Loucy (cell line): ENCODE data around the gene CCDC127.

Source experiments
- H2AFZ ChIP-seq: fragments of 200-600 bp; sonication (generic); 2 replicates; pipeline ENCODE4 v1.6.0; 2016; ENCODE audit warnings: antibody characterized with exemption, mild to moderate bottlenecking, low read length, moderate library complexity
- H3F3A ChIP-seq: fragments of 200-600 bp; 2 replicates; pipeline ENCODE4 v1.6.0; 2016; ENCODE audit warnings: antibody characterized with exemption, low read depth, mild to moderate bottlenecking
- H3K27me3 ChIP-seq: fragments of 200-600 bp; sonication (generic); 2 replicates; pipeline ENCODE4 v1.6.1; 2014; ENCODE audit warnings: low read length, mild to moderate bottlenecking; ENCODE audit not compliant: insufficient read depth, poor library complexity, severe bottlenecking
- H3K36me3 ChIP-seq: fragments of 200-600 bp; sonication (generic); 2 replicates; pipeline ENCODE4 v1.6.1; 2016; ENCODE audit warnings: low read length; ENCODE audit not compliant: insufficient read depth
- H3K4me1 ChIP-seq: fragments of 200-600 bp; sonication (generic); 2 replicates; pipeline ENCODE4 v1.5.1; 2014; ENCODE audit warnings: low read length, mild to moderate bottlenecking; ENCODE audit not compliant: insufficient read depth, poor library complexity, severe bottlenecking
- H3K4me2 ChIP-seq: fragments of 200-600 bp; sonication (generic); 2 replicates; pipeline ENCODE4 v1.6.0; 2014; ENCODE audit warnings: antibody characterized with exemption, low read length, low read depth, mild to moderate bottlenecking; ENCODE audit not compliant: poor library complexity, severe bottlenecking
- H3K4me3 ChIP-seq: fragments of 200-600 bp; sonication (generic); 2 replicates; pipeline ENCODE4 v1.5.1; 2014; ENCODE audit warnings: low read length, mild to moderate bottlenecking, mixed read lengths; ENCODE audit not compliant: poor library complexity, severe bottlenecking
- H3K79me2 ChIP-seq: fragments of 200-600 bp; sonication (generic); 2 replicates; pipeline ENCODE4 v1.6.1; 2014; ENCODE audit warnings: low read length; ENCODE audit not compliant: insufficient read depth
- H3K9ac ChIP-seq: fragments of 200-600 bp; sonication (generic); 2 replicates; pipeline ENCODE4 v1.6.0; 2014; ENCODE audit warnings: mild to moderate bottlenecking, low read depth, low read length, moderate library complexity; ENCODE audit not compliant: poor library complexity, severe bottlenecking
- H3K9me2 ChIP-seq: fragments of 200-600 bp; sonication (generic); replicated peaks from 2 replicates; pipeline ENCODE4 v1.6.1; 2016; ENCODE audit warnings: low read depth, low read length, mixed read lengths
- H3K9me3 ChIP-seq: fragments of 200-600 bp; sonication (generic); 2 replicates; pipeline ENCODE4 v1.6.1; 2014; ENCODE audit warnings: mild to moderate bottlenecking, antibody characterized with exemption, low read length, low read depth; ENCODE audit not compliant: insufficient read depth
- H4K20me1 ChIP-seq: fragments of 200-600 bp; sonication (generic); 2 replicates; pipeline ENCODE4 v1.6.0; 2014; ENCODE audit warnings: antibody characterized with exemption, low read length, mild to moderate bottlenecking; ENCODE audit not compliant: insufficient read depth, poor library complexity, severe bottlenecking
- EZH2phosphoT487 ChIP-seq: fragments of 200-600 bp; IDR thresholded peaks from 2 replicates; pipeline ENCODE4 v1.6.1; 2018; ENCODE audit warnings: antibody characterized with exemption, mild to moderate bottlenecking, moderate library complexity, borderline replicate concordance
- TF ChIP-seq, protein P1 (sequence below): fragments of 200-600 bp; sonication (generic); conservative IDR thresholded peaks from 2 replicates; pipeline ENCODE4 v1.5.1; 2014; ENCODE audit warnings: mild to moderate bottlenecking, antibody characterized with exemption, low read length

The CCDC127 gene

GRCh38 chr5:150746-151145, 67.2 kb downstream of the CCDC127 start:
- Histone ChIP-seq H3K9me2 (no peaks in the 10 kb centered on the region), H4K20me1 (no peaks in the 10 kb centered on the region), H3K4me2 (no peak overlapping the region), H3K4me3 (no peak overlapping the region), H3K9ac (no peak overlapping the region), H3K4me1 (peaks cover 16% of the 10 kb centered on the region), H3K36me3 (no peaks in the 10 kb centered on the region), H3K79me2 (no peaks in the 10 kb centered on the region), H2AFZ (no peak overlapping the region), H3K27me3 (no peaks in the 10 kb centered on the region), H3F3A (no peaks in the 10 kb centered on the region), H3K9me3 (peaks cover 19% of the 10 kb centered on the region; the same call in 1 of the 2 replicates)
- TF ChIP-seq, protein P1, sequence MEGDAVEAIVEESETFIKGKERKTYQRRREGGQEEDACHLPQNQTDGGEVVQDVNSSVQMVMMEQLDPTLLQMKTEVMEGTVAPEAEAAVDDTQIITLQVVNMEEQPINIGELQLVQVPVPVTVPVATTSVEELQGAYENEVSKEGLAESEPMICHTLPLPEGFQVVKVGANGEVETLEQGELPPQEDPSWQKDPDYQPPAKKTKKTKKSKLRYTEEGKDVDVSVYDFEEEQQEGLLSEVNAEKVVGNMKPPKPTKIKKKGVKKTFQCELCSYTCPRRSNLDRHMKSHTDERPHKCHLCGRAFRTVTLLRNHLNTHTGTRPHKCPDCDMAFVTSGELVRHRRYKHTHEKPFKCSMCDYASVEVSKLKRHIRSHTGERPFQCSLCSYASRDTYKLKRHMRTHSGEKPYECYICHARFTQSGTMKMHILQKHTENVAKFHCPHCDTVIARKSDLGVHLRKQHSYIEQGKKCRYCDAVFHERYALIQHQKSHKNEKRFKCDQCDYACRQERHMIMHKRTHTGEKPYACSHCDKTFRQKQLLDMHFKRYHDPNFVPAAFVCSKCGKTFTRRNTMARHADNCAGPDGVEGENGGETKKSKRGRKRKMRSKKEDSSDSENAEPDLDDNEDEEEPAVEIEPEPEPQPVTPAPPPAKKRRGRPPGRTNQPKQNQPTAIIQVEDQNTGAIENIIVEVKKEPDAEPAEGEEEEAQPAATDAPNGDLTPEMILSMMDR, result no peak
- no peak for TF ChIP-seq EZH2phosphoT487

DNA sequence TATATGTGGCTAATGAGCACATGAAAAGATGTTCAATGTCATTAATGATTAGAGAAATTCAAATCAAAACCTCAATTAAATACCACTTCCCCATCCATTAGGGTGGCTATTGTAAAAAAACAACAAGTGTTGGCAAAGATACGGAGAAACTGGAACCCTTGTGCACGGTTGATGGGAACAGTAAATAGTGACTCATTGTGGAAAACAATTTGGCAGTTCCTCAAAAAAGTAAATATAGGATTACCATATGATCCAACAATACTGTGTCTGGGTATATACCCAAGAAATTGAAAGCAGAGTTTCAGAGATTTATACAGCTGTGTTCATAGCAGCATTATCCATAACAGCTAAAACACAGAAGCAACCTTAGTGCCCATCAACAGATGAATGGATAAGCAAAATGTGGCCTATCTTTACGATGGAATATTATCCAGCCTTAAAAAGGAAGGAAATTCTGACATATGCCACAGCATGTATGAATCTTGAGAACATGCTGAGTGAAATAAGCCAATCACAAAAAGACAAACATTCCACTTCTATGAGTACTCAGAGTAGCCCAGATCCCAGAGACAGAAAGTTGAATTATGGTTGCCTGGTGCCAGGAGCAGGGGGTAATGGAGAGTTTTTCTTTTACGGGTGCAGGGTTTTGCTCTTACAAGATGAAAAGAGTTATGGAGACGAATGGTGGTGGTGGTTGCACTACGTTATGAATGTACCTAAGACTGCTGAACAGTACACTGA, 68.0 kb downstream of the CCDC127 start:
- Histone ChIP-seq H3K4me2 (no peak overlapping the region), H4K20me1 (no peaks in the 10 kb centered on the region), H3K9me2 (no peaks in the 10 kb centered on the region), H3K79me2 (no peaks in the 10 kb centered on the region), H3K4me1 (peaks cover 8% of the 10 kb centered on the region), H3K9me3 (peaks cover 19% of the 10 kb centered on the region; the same call in 1 of the 2 replicates), H3F3A (no peaks in the 10 kb centered on the region), H3K4me3 (no peak overlapping the region), H2AFZ (no peak overlapping the region), H3K9ac (no peak overlapping the region), H3K27me3 (no peaks in the 10 kb centered on the region), H3K36me3 (no peaks in the 10 kb centered on the region)
- no peak for TF ChIP-seq EZH2phosphoT487
- TF ChIP-seq, protein P1, result no peak

DNA sequence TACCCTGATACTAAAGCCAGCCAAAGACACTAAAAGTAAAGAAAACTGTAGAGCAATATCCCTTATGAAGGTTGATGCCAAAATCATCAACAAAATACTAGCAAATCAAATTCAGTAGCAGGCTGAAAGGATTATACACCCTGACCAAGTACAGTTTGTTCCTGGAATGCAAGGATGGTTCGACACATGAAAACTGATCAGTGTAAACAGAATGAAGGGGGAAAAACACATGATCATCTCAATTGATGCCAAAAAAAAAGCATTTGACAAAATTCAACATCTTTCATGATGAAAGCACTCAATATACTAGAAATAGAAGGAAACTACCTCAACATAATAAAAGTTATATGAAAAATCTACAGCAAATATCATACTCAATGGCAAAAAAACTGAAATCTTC, 70.2 kb downstream of the CCDC127 start:
- Histone ChIP-seq H3K4me2 (no peak overlapping the region), H3K9me2 (no peaks in the 10 kb centered on the region), H3K27me3 (no peaks in the 10 kb centered on the region), H2AFZ (no peak overlapping the region), H3K9ac (no peak overlapping the region), H3K4me1 (no peaks in the 10 kb centered on the region), H3K79me2 (no peaks in the 10 kb centered on the region), H4K20me1 (no peaks in the 10 kb centered on the region), H3K9me3 (peaks cover 19% of the 10 kb centered on the region; the same call in 1 of the 2 replicates), H3K4me3 (no peak overlapping the region), H3F3A (no peaks in the 10 kb centered on the region), H3K36me3 (no peaks in the 10 kb centered on the region)
- no peak for TF ChIP-seq EZH2phosphoT487
- TF ChIP-seq, protein P1, result no peak
